OCI-M2 (cell line): ENCODE measurements around the gene DLD.

Source experiments
- DNase-seq: peaks from one replicate; lab custom pipeline; 2025; ENCODE audit not compliant: unreplicated experiment; lab: John Stamatoyannopoulos, UW

DLD gene

DNA sequence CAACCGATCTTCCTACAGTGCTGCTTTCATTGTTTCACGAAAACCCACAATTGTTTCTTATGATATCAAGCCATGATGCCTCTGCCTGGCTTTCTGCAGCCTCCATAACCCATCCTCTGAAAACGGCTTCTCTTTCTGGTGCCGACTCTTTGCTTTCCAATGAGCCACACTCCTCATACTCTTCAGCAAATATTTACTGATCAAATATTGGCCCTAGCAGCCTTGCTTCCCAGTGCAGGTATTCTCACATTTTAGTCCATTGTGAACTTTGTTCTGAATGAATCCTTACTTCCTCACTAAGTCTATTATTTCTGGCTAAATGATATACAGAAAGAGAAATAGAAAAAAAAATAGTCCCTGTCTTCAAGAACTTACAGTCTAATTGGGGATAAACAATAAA, 76.4 kb downstream of the DLD start:
- no peak for DNase-seq

DNA sequence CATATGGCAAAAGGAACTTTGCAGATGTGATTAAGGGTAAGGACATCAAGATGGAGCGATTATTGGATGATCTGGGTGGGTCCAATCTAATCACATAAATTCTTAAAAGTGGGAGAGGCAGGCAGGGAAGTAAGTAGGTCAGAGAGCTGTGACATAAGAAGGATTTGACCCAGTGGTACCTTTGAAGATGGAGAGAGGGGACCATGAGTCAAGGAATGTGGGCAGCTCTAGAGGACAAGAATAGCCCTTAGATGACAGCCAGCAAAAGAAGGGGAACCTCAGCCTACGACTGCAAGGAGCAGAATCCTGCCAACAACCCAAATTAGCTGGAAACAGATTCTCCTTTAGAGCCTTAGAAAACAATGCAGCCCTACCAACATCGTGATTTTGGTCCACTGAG, 77.5 kb downstream of the DLD start:
- DNase-seq = no peak

DNA sequence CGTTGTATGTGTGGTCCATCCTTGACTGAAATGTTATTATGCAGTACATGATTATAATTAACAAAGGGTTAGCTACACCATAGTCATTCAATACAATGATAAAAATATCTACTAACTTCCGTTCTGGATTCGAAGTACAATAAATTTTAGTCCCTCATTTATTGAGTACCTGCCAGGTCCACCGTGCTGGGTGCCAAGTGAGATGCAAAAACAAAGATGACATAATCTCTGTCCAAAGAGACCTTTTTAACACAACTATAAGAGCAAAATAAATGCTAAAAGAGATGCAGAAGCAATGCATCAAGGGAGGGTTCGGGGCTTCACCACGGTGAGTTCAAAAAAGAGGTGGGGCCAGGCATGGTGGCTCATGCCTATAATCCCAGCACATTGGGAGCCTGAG, 78.9 kb downstream of the DLD start:
- DNase-seq = no peak
